Osteocyte (in vitro differentiated cells): ENCODE measurements around the gene LIMS2. TPM values are rescaled to one million over a fixed set of nuclear protein-coding genes. Genes with fewer than 3 reads are reported as not detected.

ENCODE experiments used
- DNase-seq: peaks from one replicate; pipeline ENCODE4 v3.0.0; 2021; ENCODE audit warnings: mixed read lengths; ENCODE audit not compliant: unreplicated experiment; ENCODE audit errors: extremely low spot score
- H3K27ac Mint-ChIP-seq: one replicate; pipeline ENCODE4 v1.8.0; 2021; ENCODE audit warnings: mild to moderate bottlenecking, mixed read lengths; ENCODE audit not compliant: unreplicated experiment
- H3K27me3 Mint-ChIP-seq: one replicate; pipeline ENCODE4 v1.8.0; 2021; ENCODE audit warnings: mixed read lengths; ENCODE audit not compliant: unreplicated experiment
- H3K36me3 Mint-ChIP-seq: one replicate; pipeline ENCODE4 v1.8.0; 2021; ENCODE audit warnings: mixed read lengths; ENCODE audit not compliant: unreplicated experiment
- H3K4me1 Mint-ChIP-seq: one replicate; pipeline ENCODE4 v1.8.0; 2021; ENCODE audit warnings: mixed read lengths; ENCODE audit not compliant: unreplicated experiment
- H3K4me3 Mint-ChIP-seq: one replicate; pipeline ENCODE4 v1.8.0; 2021; ENCODE audit warnings: mild to moderate bottlenecking, moderate library complexity, mixed read lengths; ENCODE audit not compliant: unreplicated experiment
- H3K9me3 Mint-ChIP-seq: one replicate; pipeline ENCODE4 v1.8.0; 2021; ENCODE audit warnings: mixed read lengths; ENCODE audit not compliant: unreplicated experiment
- CTCF ChIP-seq: fragments of 200-600 bp; sonication (generic); IDR thresholded peaks from 2 replicates; pipeline ENCODE4 v1.5.0; 2021; ENCODE audit warnings: antibody characterized with exemption, mild to moderate bottlenecking, moderate library complexity
- total RNA-seq: library from RNA; stranded (reverse); gene quantifications from 2 replicates; pipeline ENCODE4 v1.2.1, GENCODE V29; 2021

Gene LIMS2
- total RNA-seq, 1 donor from 2014 or later = 51.0 TPM

- Mint-ChIP-seq H3K36me3 (no peaks in the 10 kb centered on the region), H3K27me3 (no peaks in the 10 kb centered on the region), H3K4me1 (peaks cover 32% of the 10 kb centered on the region), H3K27ac (peak overlapping the region; percentile 27), H3K9me3 (no peaks in the 10 kb centered on the region), H3K4me3 (no peak overlapping the region)
- DNase-seq = no peak
- peak; percentile 39 for TF ChIP-seq CTCF
These were observed 35.0 kb downstream of the LIMS2 start for GRCh38 chr2:127640082-127641072.

GRCh38 chr2:127639111-127639474, 36.2 kb downstream of the LIMS2 start:
- H3K27ac Mint-ChIP-seq = peak overlapping the region; percentile 14
- no peak for DNase-seq
- H3K27me3 Mint-ChIP-seq = no peaks in the 10 kb centered on the region
- no peak overlapping the region for H3K4me3 Mint-ChIP-seq
- TF ChIP-seq CTCF = no peak
- H3K4me1 Mint-ChIP-seq = peaks cover 31% of the 10 kb centered on the region
- no peaks in the 10 kb centered on the region for H3K9me3 Mint-ChIP-seq
- H3K36me3 Mint-ChIP-seq = no peaks in the 10 kb centered on the region

GRCh38 chr2:127638361-127639110, 36.8 kb downstream of the LIMS2 start:
- Mint-ChIP-seq H3K4me3 (no peak overlapping the region), H3K9me3 (no peaks in the 10 kb centered on the region), H3K4me1 (peaks cover 30% of the 10 kb centered on the region), H3K27ac (peak overlapping the region; percentile 87), H3K27me3 (no peaks in the 10 kb centered on the region), H3K36me3 (no peaks in the 10 kb centered on the region)
- DNase-seq = no peak
- TF ChIP-seq CTCF = no peak

- Mint-ChIP-seq H3K4me1 (peaks cover 26% of the 10 kb centered on the region), H3K27me3 (no peaks in the 10 kb centered on the region), H3K36me3 (no peaks in the 10 kb centered on the region), H3K9me3 (no peaks in the 10 kb centered on the region), H3K27ac (peak overlapping the region; percentile 87), H3K4me3 (no peak overlapping the region)
- no peak for TF ChIP-seq CTCF
- no peak for DNase-seq
These were observed 37.5 kb downstream of the LIMS2 start for GRCh38 chr2:127637725-127638252.

GRCh38 chr2:127637236-127637630, 38.1 kb downstream of the LIMS2 start:
- Mint-ChIP-seq H3K36me3 (no peaks in the 10 kb centered on the region), H3K27me3 (no peaks in the 10 kb centered on the region), H3K4me1 (peaks cover 24% of the 10 kb centered on the region), H3K9me3 (no peaks in the 10 kb centered on the region), H3K4me3 (no peak overlapping the region), H3K27ac (peak overlapping the region; percentile 87)
- TF ChIP-seq CTCF = no peak
- no peak for DNase-seq
